H1 (cell line): ENCODE results near the gene OR1J4. TPM values are rescaled to one million over a fixed set of nuclear protein-coding genes. Genes with fewer than 3 reads are reported as not detected.

Source experiments
- CTCF ChIA-PET: fragments of 300-600 bp; sonication (Branson Sonifier 250); formaldehyde crosslinking; loops from one replicate; lab custom pipeline; 2021; ENCODE audit not compliant: partially characterized antibody; lab: Charles Lee
- POLR2A ChIA-PET: fragments of 300-600 bp; sonication (Branson Sonifier 250); formaldehyde crosslinking; loops from one replicate; lab custom pipeline; 2021; ENCODE audit warnings: inconsistent platforms; ENCODE audit not compliant: partially characterized antibody; lab: Charles Lee
- DNase-seq, 2 experiments: peaks; one replicate each; pipeline versions ENCODE4 v3.0.0 to v3.0.0-alpha.2; 2010 to 2022; ENCODE audit warnings: low spot score in 2 of 2, low read depth in 1 of 2, mixed read lengths in 1 of 2
- FAIRE-seq: peaks from 2 replicates; lab custom pipeline; 2011; peaks lifted over from hg19 to GRCh38; lab: Jason Lieb, UNC
- H2AFZ ChIP-seq: 2 replicates; pipeline ENCODE4 v1.8.1; 2012; ENCODE audit warnings: low read length, inconsistent platforms
- H2AK5ac ChIP-seq: 2 replicates; pipeline ENCODE4 v1.6.1; 2013; ENCODE audit warnings: low read depth, low read length
- H2BK120ac ChIP-seq: replicated peaks from 2 replicates; pipeline ENCODE3; 2013; ENCODE audit warnings: low read depth, low read length, inconsistent platforms
- H2BK12ac ChIP-seq: 2 replicates; pipeline ENCODE4 v1.6.1; 2013; ENCODE audit warnings: low read depth, low read length
- H2BK15ac ChIP-seq: 2 replicates; pipeline ENCODE4 v1.6.1; 2013; ENCODE audit warnings: low read length
- H2BK20ac ChIP-seq: 2 replicates; pipeline ENCODE4 v1.6.1; 2013; ENCODE audit warnings: low read length
- H2BK5ac ChIP-seq: 2 replicates; pipeline ENCODE4 v1.6.1; 2013; ENCODE audit warnings: low read depth, low read length
- H3K14ac ChIP-seq: 2 replicates; pipeline ENCODE4 v1.6.1; 2013; ENCODE audit warnings: inconsistent platforms; ENCODE audit not compliant: insufficient read length
- H3K18ac ChIP-seq: 2 replicates; pipeline ENCODE4 v1.6.1; 2013; ENCODE audit warnings: low read length; ENCODE audit errors: extremely low read depth
- H3K23ac ChIP-seq: 2 replicates; pipeline ENCODE4 v1.6.1; 2013; ENCODE audit warnings: inconsistent platforms; ENCODE audit not compliant: insufficient read length
- H3K23me2 ChIP-seq: 2 replicates; pipeline ENCODE4 v1.6.1; 2013; ENCODE audit warnings: low read depth, low read length
- H3K27ac ChIP-seq: 2 replicates; pipeline ENCODE4 v1.6.1; 2011; ENCODE audit warnings: low read depth, low read length, inconsistent platforms
- H3K27me3 ChIP-seq, 4 experiments: replicated peaks in 1 of 4; 1 replicate in 1 of 4; 2 replicates in 3 of 4; pipeline versions ENCODE4 v1.6.1 to v1.8.1; 2011 to 2013; ENCODE audit warnings: low read length in 3 of 4, mild to moderate bottlenecking in 3 of 4, inconsistent platforms in 2 of 4, mixed read lengths in 2 of 4, moderate library complexity in 1 of 4; ENCODE audit not compliant: control insufficient read depth in 3 of 4, insufficient read depth in 3 of 4; ENCODE audit errors: extremely low read depth in 1 of 4
- H3K36me3 ChIP-seq, 4 experiments: 2 replicates each; pipeline versions ENCODE4 v1.6.1 to v1.8.1; 2011 to 2013; ENCODE audit warnings: mild to moderate bottlenecking in 4 of 4, low read length in 3 of 4, moderate library complexity in 2 of 4, control low read depth in 1 of 4, inconsistent platforms in 1 of 4; ENCODE audit not compliant: insufficient read depth in 4 of 4, control insufficient read depth in 2 of 4
- H3K4ac ChIP-seq: replicated peaks from 2 replicates; pipeline ENCODE3; 2013; ENCODE audit warnings: low read length, low read depth, mixed read lengths, inconsistent platforms; ENCODE audit not compliant: insufficient read length
- H3K4me1 ChIP-seq, 4 experiments: replicated peaks in 1 of 4; 1 replicate in 1 of 4; 2 replicates in 3 of 4; pipeline versions ENCODE4 v1.6.1 to v1.8.1; 2011 to 2013; ENCODE audit warnings: low read length in 3 of 4, inconsistent platforms in 2 of 4, mixed read lengths in 1 of 4; ENCODE audit not compliant: insufficient read depth in 4 of 4, control insufficient read depth in 3 of 4
- H3K4me2 ChIP-seq, 2 experiments: 2 replicates each; pipeline versions ENCODE4 v1.6.1 to v1.8.1; 2011 to 2013; ENCODE audit warnings: low read depth in 2 of 2, low read length in 2 of 2, control low read depth in 1 of 2, inconsistent platforms in 1 of 2, mild to moderate bottlenecking in 1 of 2; ENCODE audit not compliant: insufficient read depth in 1 of 2
- H3K4me3 ChIP-seq, 4 experiments: fragments of 200-600, 300-600 bp in 1 of 4; sonication (generic), shearing (Covaris generic), sonication (Bioruptor Twin) in 1 of 4; 2 replicates each; pipeline versions ENCODE4 v1.5.1 to v1.8.1; 2011 to 2016; ENCODE audit warnings: low read length in 4 of 4, low read depth in 3 of 4, control low read depth in 2 of 4, inconsistent platforms in 2 of 4, mild to moderate bottlenecking in 2 of 4, mixed read lengths in 1 of 4, moderate library complexity in 1 of 4; ENCODE audit not compliant: insufficient read depth in 2 of 4; ENCODE audit errors: extremely low read depth in 1 of 4
- H3K56ac ChIP-seq: replicated peaks from 2 replicates; pipeline ENCODE3; 2013; ENCODE audit warnings: low read depth, mild to moderate bottlenecking, mixed read lengths, low read length, inconsistent platforms; ENCODE audit not compliant: insufficient read length
- H3K79me1 ChIP-seq: 2 replicates; pipeline ENCODE4 v1.6.1; 2013; ENCODE audit warnings: low read depth, low read length, control low read depth
- H3K79me2 ChIP-seq, 2 experiments: 2 replicates each; pipeline versions ENCODE4 v1.6.1 to v1.8.1; 2012 to 2013; ENCODE audit warnings: low read length in 2 of 2, mild to moderate bottlenecking in 2 of 2, inconsistent platforms in 1 of 2; ENCODE audit not compliant: insufficient read depth in 2 of 2, control insufficient read depth in 1 of 2
- H3K9ac ChIP-seq, 4 experiments: replicated peaks in 1 of 4; 1 replicate in 1 of 4; 2 replicates in 3 of 4; pipeline versions ENCODE4 v1.6.1 to v1.8.1; 2011 to 2013; ENCODE audit warnings: low read depth in 3 of 4, low read length in 3 of 4, control low read depth in 2 of 4, mild to moderate bottlenecking in 2 of 4, moderate library complexity in 2 of 4, inconsistent platforms in 1 of 4; ENCODE audit errors: extremely low read depth in 1 of 4
- H3K9me3 ChIP-seq, 2 experiments: 2 replicates each; pipeline versions ENCODE4 v1.6.1 to v1.8.1; 2012 to 2013; ENCODE audit warnings: mild to moderate bottlenecking in 2 of 2, moderate library complexity in 2 of 2, control low read depth in 1 of 2, inconsistent platforms in 1 of 2, low read depth in 1 of 2, low read length in 1 of 2, mixed read lengths in 1 of 2; ENCODE audit not compliant: insufficient read depth in 2 of 2
- H4K20me1 ChIP-seq, 2 experiments: replicated peaks in 1 of 2; 2 replicates each; pipeline versions ENCODE3 to v1.8.1; 2011 to 2013; ENCODE audit warnings: inconsistent platforms in 2 of 2, low read length in 2 of 2, mild to moderate bottlenecking in 1 of 2; ENCODE audit not compliant: insufficient read depth in 2 of 2, control insufficient read depth in 1 of 2
- H4K5ac ChIP-seq: 2 replicates; pipeline ENCODE4 v1.6.1; 2013; ENCODE audit warnings: low read length, low read depth, mixed read lengths, inconsistent platforms; ENCODE audit not compliant: insufficient read length
- H4K8ac ChIP-seq: 2 replicates; pipeline ENCODE4 v1.8.0; 2013; ENCODE audit warnings: mild to moderate bottlenecking, moderate library complexity, low read length, inconsistent platforms; ENCODE audit not compliant: insufficient read depth; ENCODE audit errors: extremely low read depth
- H4K91ac ChIP-seq: replicated peaks from 2 replicates; pipeline ENCODE3; 2013; ENCODE audit warnings: low read length, mixed read lengths, inconsistent platforms; ENCODE audit not compliant: insufficient read length
- CHD1 ChIP-seq: IDR thresholded peaks from 2 replicates; pipeline ENCODE4 v1.6.1; 2012; ENCODE audit warnings: low read depth, low read length, improper control_type of control experiment
- HDAC2 ChIP-seq, 2 experiments: fragments of 300-600 bp in 1 of 2; sonication (generic) in 1 of 2; IDR thresholded peaks; 2 replicates each; pipeline ENCODE4 v1.6.1; 2011 to 2012; ENCODE audit warnings: low read depth in 2 of 2, low read length in 2 of 2, mild to moderate bottlenecking in 2 of 2, moderate library complexity in 2 of 2, borderline replicate concordance in 1 of 2, inconsistent platforms in 1 of 2
- NANOG ChIP-seq: IDR thresholded peaks from 2 replicates; pipeline ENCODE4 v1.6.1; 2011; ENCODE audit warnings: low read length, low read depth, mild to moderate bottlenecking, inconsistent platforms; ENCODE audit not compliant: insufficient read depth, poor library complexity, severe bottlenecking
- WGBS, 2 experiments: shearing (Covaris generic) in 1 of 2; methylation state at CpG; one replicate each; pipeline versions ENCODE4 v1.1.6 to v1.1.7; 2013 to 2015; ENCODE audit warnings: low lambda C conversion rate in 2 of 2, mixed read lengths in 2 of 2, inconsistent platforms in 1 of 2, low coverage in 1 of 2, missing lambda C conversion rate in 1 of 2; ENCODE audit not compliant: insufficient replicate concordance in 2 of 2, insufficient coverage in 1 of 2, insufficient read length in 1 of 2; ENCODE audit errors: extremely low coverage in 1 of 2, missing lambda C conversion rate in 1 of 2; 5-methylcytosine and 5-hydroxymethylcytosine counted together
- polyA plus RNA-seq, 7 experiments: library from polyadenylated mRNA; depleted of rRNA in 3 of 7; stranded (reverse) in 5 of 7; unstranded in 2 of 7; fragments of >200 nt in 5 of 7; fragments of 200-250 nt in 2 of 7; gene quantifications; 1 replicate in 5 of 7; 2 replicates in 1 of 7; 4 replicates in 1 of 7; pipeline versions ENCODE4 v1.2.1 to v1.2.3, GENCODE V29; 2011 to 2013; ENCODE audit warnings: missing spikeins in 2 of 7, mixed read lengths in 2 of 7
- total RNA-seq: library from RNA; stranded (reverse); fragmentation: NEBNext Ultra II Directional; extraction: Animal tissue kit (Norgen Biotek cat#: 25700); gene quantifications from 2 replicates; pipeline ENCODE4 v1.2.1, GENCODE V29; 2021
- TF ChIP-seq, protein P1 (sequence below), 3 experiments: IDR thresholded peaks; 1 replicate in 2 of 3; 2 replicates in 1 of 3; pipeline versions ENCODE4 v1.5.1 to v1.6.1; 2011; ENCODE audit warnings: low read length in 3 of 3, mild to moderate bottlenecking in 3 of 3, inconsistent platforms in 2 of 3, low read depth in 1 of 3, moderate library complexity in 1 of 3; ENCODE audit not compliant: insufficient read depth in 1 of 3; ENCODE audit errors: control extremely low read depth in 1 of 3

The OR1J4 gene
- total and polyA plus RNA-seq, 2 of the 8 experiments (the other 6 are each of a cell fraction or from before 2014, with no cell fraction given): not detected

- no peaks in the 10 kb centered on the region for H3K36me3 ChIP-seq
- H3K23me2 ChIP-seq: no peaks in the 10 kb centered on the region
- H3K4me1 ChIP-seq: no peaks in the 10 kb centered on the region
- no peak for DNase-seq
- H2BK120ac ChIP-seq: no peak overlapping the region
- POLR2A ChIA-PET: no interaction called here
- 60% methylated on average over 3 of the region's 3 CpGs; no CpG with 5 or more reads in 1 of the 2 experiments for WGBS, 2 experiments
- no peak overlapping the region for H3K4ac ChIP-seq
- H3K79me2 ChIP-seq: no peaks in the 10 kb centered on the region
- no peak overlapping the region for H2AFZ ChIP-seq
- H3K4me2 ChIP-seq: no peak overlapping the region
- no peak overlapping the region for H2BK12ac ChIP-seq
- CTCF ChIA-PET: interaction anchor here (0.8 to 1.5 kb wide), 2 partner anchors 9 to 335 kb away, joined by 5 to 6 read pairs; no protein-coding TSS in a partner anchor
- H4K5ac ChIP-seq: no peak overlapping the region
- H2AK5ac ChIP-seq: no peak overlapping the region
- peaks cover 36 to 57% of the 10 kb centered on the region in 2 experiments for H3K9me3 ChIP-seq
- H3K18ac ChIP-seq: no peak overlapping the region
- no peak overlapping the region for H2BK15ac ChIP-seq
- H2BK20ac ChIP-seq: no peak overlapping the region
- no peak for FAIRE-seq
- no peak overlapping the region for H2BK5ac ChIP-seq
- H4K8ac ChIP-seq: no peak overlapping the region
- H3K56ac ChIP-seq: no peak overlapping the region
- no peaks in the 10 kb centered on the region for H3K79me1 ChIP-seq
- H3K4me3 ChIP-seq: no peak overlapping the region
- H3K27me3 ChIP-seq: no peaks in the 10 kb centered on the region; a peak in 1 of 7 replicates
- H3K9ac ChIP-seq: no peak overlapping the region
- TF ChIP-seq CHD1 (no peak), HDAC2 (IDR thresholded peaks at IDR 0.05; ENCODE audit: borderline replicate concordance in 1 of 2, low read depth in 2 of 2, low read length in 2 of 2) (no peak), NANOG (no peak)
- TF ChIP-seq, protein P1, sequence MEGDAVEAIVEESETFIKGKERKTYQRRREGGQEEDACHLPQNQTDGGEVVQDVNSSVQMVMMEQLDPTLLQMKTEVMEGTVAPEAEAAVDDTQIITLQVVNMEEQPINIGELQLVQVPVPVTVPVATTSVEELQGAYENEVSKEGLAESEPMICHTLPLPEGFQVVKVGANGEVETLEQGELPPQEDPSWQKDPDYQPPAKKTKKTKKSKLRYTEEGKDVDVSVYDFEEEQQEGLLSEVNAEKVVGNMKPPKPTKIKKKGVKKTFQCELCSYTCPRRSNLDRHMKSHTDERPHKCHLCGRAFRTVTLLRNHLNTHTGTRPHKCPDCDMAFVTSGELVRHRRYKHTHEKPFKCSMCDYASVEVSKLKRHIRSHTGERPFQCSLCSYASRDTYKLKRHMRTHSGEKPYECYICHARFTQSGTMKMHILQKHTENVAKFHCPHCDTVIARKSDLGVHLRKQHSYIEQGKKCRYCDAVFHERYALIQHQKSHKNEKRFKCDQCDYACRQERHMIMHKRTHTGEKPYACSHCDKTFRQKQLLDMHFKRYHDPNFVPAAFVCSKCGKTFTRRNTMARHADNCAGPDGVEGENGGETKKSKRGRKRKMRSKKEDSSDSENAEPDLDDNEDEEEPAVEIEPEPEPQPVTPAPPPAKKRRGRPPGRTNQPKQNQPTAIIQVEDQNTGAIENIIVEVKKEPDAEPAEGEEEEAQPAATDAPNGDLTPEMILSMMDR (IDR thresholded peaks at IDR 0.05; ENCODE audit: control extremely low read depth in 1 of 3, insufficient read depth in 1 of 3, low read depth in 1 of 3, low read length in 3 of 3): no peak
- TF ChIP-seq, all 59 proteins: peak for 0
- no peak overlapping the region for H3K27ac ChIP-seq
- H4K20me1 ChIP-seq: no peaks in the 10 kb centered on the region
- no peak overlapping the region for H3K14ac ChIP-seq
- no peak overlapping the region for H3K23ac ChIP-seq
- H4K91ac ChIP-seq: no peak overlapping the region
These were observed 44.4 kb upstream of the OR1J4 start for GRCh38 chr9:122474561-122474960.
